ENCODE measurements around the gene CADPS.

Gene CADPS

GRCh38 chr3:62700357-62700756 lies 174.9 kb downstream of the CADPS start:
- DNase-seq (ENCODE audit: low spot score in 2 of 2) = no peak
- in situ Hi-C loops (cut with MboI; ENCODE audit: low sequenced_read_pairs) = no loop called here
- Histone ChIP-seq H3K9me3 (no peaks in the 10 kb centered on the region), H3K36me3 (replicated peaks) (no peaks in the 10 kb centered on the region), H3K4me3 (no peak overlapping the region), H3K4me1 (no peaks in the 10 kb centered on the region), H3K27me3 (ENCODE audit: low read depth) (peaks cover 4% of the 10 kb centered on the region; the same call in 1 of the 2 replicates)

- Histone ChIP-seq H3K4me3 (no peak overlapping the region), H3K36me3 (replicated peaks) (no peaks in the 10 kb centered on the region), H3K9me3 (no peaks in the 10 kb centered on the region), H3K27me3 (ENCODE audit: low read depth) (peaks cover 8% of the 10 kb centered on the region; the same call in 1 of the 2 replicates), H3K4me1 (no peaks in the 10 kb centered on the region)
- no peak for DNase-seq (ENCODE audit: low spot score in 2 of 2)
- in situ Hi-C loops (cut with MboI; ENCODE audit: low sequenced_read_pairs) = no loop called here
Measured at GRCh38 chr3:62699728-62700127, 175.5 kb downstream of the CADPS start.

DNA sequence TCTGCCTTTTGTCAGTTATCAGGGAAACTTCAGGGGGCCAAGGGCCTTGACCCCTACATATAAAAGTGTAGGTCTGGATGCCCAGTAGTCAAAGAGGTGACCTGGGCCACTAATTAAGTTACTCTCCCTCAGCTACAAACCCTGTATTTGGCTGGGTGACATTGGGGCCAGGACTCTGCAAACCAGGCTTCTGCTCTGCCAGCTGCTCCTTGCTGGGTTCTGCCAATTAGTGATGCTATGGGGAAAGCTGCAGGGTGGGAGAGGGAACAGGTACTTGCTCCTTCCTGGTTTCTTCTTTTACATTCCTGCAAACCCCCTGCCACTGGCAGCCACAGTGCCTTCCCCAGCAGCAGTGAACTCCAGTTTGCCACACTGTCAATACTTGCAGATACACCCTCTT lies 179.2 kb downstream of the CADPS start:
- Histone ChIP-seq H3K4me1 (no peaks in the 10 kb centered on the region), H3K36me3 (replicated peaks) (no peaks in the 10 kb centered on the region), H3K4me3 (no peak overlapping the region), H3K9me3 (no peaks in the 10 kb centered on the region), H3K27me3 (ENCODE audit: low read depth) (peaks cover 8% of the 10 kb centered on the region; the same call in 1 of the 2 replicates)
- in situ Hi-C loops (cut with MboI; ENCODE audit: low sequenced_read_pairs) = no loop called here
- DNase-seq (ENCODE audit: low spot score in 2 of 2) = no peak

- Histone ChIP-seq H3K4me3 (no peak overlapping the region), H3K4me1 (no peaks in the 10 kb centered on the region), H3K27me3 (ENCODE audit: low read depth) (no peaks in the 10 kb centered on the region), H3K36me3 (replicated peaks) (no peaks in the 10 kb centered on the region), H3K9me3 (no peaks in the 10 kb centered on the region)
- DNase-seq (ENCODE audit: low spot score in 2 of 2) = no peak
- in situ Hi-C loops (cut with MboI; ENCODE audit: low sequenced_read_pairs) = no loop called here
Measured at GRCh38 chr3:62688812-62689211, 186.4 kb downstream of the CADPS start.

DNA sequence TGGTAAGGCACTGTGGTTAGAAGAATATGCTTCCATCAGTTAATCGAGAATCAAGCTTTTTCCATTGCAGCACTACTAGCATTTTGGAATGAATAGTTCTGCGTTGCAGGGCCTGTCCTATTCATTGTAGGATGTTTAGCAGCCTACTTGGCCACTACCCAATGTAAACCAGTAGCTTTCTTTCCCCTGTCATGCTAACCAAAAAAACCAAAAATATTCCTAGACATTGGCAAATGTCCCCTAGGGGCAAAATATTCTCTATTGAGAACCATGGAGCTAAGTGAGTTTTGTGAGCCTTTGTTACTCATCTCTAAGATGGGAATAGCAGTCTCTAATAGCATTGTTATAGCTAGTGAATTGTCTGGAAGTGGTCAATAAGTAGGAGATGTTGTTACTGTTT lies 187.2 kb downstream of the CADPS start:
- DNase-seq (ENCODE audit: low spot score in 2 of 2) = no peak
- in situ Hi-C loops (cut with MboI; ENCODE audit: low sequenced_read_pairs) = no loop called here
- Histone ChIP-seq H3K4me1 (no peaks in the 10 kb centered on the region), H3K9me3 (no peaks in the 10 kb centered on the region), H3K27me3 (ENCODE audit: low read depth) (no peaks in the 10 kb centered on the region), H3K4me3 (no peak overlapping the region), H3K36me3 (replicated peaks) (no peaks in the 10 kb centered on the region)

DNA sequence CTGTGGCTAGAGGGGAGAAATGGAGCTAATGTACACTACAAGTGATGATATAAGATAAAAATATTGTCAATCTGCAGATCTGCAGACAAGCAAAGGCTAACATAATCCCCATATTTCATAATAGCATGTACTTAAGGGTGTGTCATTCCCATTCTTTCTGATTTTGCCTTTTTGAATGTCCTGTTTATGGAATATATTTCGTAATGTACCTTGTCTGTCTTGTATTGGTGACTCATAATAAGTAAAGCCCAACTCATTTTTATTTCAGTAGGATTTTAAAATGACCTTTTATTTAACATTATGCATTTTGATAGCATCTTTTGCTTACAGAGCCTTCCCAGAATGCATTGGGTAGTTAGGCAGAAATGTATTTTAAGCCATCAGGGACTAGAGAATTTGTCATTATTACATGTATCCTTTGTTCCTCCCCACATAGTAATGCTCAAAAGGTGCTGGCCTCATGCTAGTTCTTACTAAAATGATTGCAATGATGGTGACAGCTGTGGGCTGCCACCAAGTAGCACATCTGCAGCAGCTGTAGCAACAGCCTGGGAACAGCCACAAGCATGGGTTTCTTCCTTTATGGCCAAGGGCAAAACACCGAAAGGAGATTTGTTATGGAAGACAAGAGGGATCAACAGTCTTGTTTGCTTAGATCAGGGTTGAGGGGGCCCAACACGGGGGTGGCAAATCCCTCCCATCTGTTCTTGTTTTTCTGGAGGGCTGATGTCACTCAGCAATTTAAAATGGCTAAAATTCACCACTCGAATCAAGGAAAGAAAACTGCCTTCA lies 188.5 kb downstream of the CADPS start:
- Histone ChIP-seq H3K4me1 (no peaks in the 10 kb centered on the region), H3K27me3 (ENCODE audit: low read depth) (peaks cover 3% of the 10 kb centered on the region; the same call in 1 of the 2 replicates), H3K36me3 (replicated peaks) (no peaks in the 10 kb centered on the region), H3K9me3 (no peaks in the 10 kb centered on the region), H3K4me3 (no peak overlapping the region)
- DNase-seq (ENCODE audit: low spot score in 2 of 2) = no peak
- in situ Hi-C loops (cut with MboI; ENCODE audit: low sequenced_read_pairs) = no loop called here

DNA sequence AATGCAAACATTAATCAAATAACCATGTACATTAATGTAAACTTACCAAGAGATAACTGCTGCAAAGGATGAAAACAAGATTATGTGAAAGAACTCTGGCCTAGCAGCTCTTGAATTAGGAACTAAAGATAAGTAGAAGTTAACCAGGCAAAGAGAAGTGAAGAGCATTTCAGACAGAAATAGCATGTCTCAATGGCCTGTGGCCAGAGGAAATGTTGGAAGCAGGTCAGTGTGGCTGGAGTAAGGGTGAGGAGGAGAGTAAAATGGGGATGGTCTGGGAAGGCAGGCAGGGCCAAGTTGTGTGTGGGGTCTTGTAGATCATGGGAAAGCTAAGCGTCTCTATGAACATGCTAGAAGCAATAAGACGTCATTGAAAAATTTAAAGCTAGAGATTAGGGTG lies 192.4 kb downstream of the CADPS start:
- Histone ChIP-seq H3K27me3 (ENCODE audit: low read depth) (peaks cover 8% of the 10 kb centered on the region), H3K36me3 (replicated peaks) (no peaks in the 10 kb centered on the region), H3K4me3 (no peak overlapping the region), H3K9me3 (no peaks in the 10 kb centered on the region), H3K4me1 (no peaks in the 10 kb centered on the region)
- in situ Hi-C loops (cut with MboI; ENCODE audit: low sequenced_read_pairs) = no loop called here
- no peak for DNase-seq (ENCODE audit: low spot score in 2 of 2)

DNA sequence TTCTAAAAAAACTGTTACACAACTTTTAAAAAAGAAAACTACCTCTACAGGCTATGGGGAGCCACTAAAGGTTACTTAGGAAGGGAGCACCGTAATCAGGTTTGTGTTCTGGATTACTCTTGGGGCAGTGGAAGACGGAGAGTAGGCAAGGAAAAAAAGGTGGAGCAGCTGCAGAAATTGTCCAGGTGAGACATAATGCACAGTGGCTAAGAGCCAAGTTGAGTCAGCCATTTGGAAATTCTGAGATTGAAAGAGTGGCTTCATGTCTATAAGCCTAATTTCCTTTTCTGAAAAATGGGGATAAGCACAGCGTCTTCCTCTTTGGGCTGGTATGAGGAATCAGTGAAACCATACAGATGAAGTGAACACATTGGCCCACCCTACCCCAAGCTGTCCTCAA lies 195.2 kb downstream of the CADPS start:
- Histone ChIP-seq H3K9me3 (no peaks in the 10 kb centered on the region), H3K27me3 (ENCODE audit: low read depth) (peaks cover 17% of the 10 kb centered on the region), H3K36me3 (replicated peaks) (no peaks in the 10 kb centered on the region), H3K4me3 (no peak overlapping the region), H3K4me1 (no peaks in the 10 kb centered on the region)
- DNase-seq (ENCODE audit: low spot score in 2 of 2) = no peak
- in situ Hi-C loops (cut with MboI; ENCODE audit: low sequenced_read_pairs) = no loop called here

DNA sequence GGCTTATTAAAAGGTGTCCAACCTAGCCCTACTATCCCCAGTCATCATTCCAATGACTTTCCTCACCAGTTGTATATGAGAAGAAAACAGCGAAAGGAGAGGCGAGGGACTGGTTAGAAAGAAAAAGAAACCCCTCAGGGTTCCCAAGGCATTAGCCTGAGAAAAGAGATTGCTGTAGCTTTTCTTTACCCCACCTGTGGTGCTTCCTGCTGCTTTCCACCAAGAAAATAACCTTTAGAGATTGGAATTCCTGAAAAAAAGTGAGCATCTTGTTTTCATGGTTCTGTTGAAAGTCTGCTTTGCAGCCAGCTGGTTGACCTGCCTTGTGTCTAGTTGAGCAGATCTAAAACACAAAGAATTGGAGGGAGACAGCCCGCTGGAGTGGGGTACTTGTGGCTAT lies 196.4 kb downstream of the CADPS start:
- DNase-seq (ENCODE audit: low spot score in 2 of 2) = no peak
- Histone ChIP-seq H3K9me3 (no peaks in the 10 kb centered on the region), H3K4me3 (no peak overlapping the region), H3K36me3 (replicated peaks) (no peaks in the 10 kb centered on the region), H3K27me3 (ENCODE audit: low read depth) (peaks cover 19% of the 10 kb centered on the region), H3K4me1 (no peaks in the 10 kb centered on the region)
- in situ Hi-C loops (cut with MboI; ENCODE audit: low sequenced_read_pairs) = no loop called here

DNA sequence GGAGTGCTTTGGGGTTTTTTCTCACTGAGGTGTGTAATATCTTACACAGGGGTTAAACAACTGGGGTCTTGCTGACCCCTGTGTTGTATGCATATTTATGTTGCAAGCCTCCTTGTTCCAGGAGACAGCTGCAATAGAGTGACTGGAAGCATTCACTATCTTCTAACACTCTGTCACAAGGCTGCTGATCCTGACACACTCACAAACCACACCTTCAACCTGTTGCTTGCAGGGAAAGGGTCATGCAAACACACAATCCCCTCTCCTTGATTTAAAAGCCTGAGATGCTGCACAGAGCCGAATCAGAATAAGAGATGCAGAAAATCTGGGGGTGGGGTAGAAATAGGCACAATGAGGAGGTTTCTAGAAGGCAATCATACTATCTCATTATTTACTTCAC lies 197.3 kb downstream of the CADPS start:
- Histone ChIP-seq H3K27me3 (ENCODE audit: low read depth) (peaks cover 20% of the 10 kb centered on the region), H3K36me3 (replicated peaks) (no peaks in the 10 kb centered on the region), H3K4me1 (no peaks in the 10 kb centered on the region), H3K4me3 (no peak overlapping the region), H3K9me3 (no peaks in the 10 kb centered on the region)
- in situ Hi-C loops (cut with MboI; ENCODE audit: low sequenced_read_pairs) = no loop called here
- DNase-seq (ENCODE audit: low spot score in 2 of 2) = no peak

GRCh38 chr3:62676689-62677271 lies 198.4 kb downstream of the CADPS start:
- Histone ChIP-seq H3K36me3 (replicated peaks) (no peaks in the 10 kb centered on the region), H3K27me3 (ENCODE audit: low read depth) (peaks cover 17% of the 10 kb centered on the region), H3K4me3 (no peak overlapping the region), H3K4me1 (no peaks in the 10 kb centered on the region), H3K9me3 (no peaks in the 10 kb centered on the region)
- in situ Hi-C loops (cut with MboI; ENCODE audit: low sequenced_read_pairs) = no loop called here
- no peak for DNase-seq (ENCODE audit: low spot score in 2 of 2)

GRCh38 chr3:62675492-62675891 lies 199.7 kb downstream of the CADPS start:
- peaks cover 17% of the 10 kb centered on the region for H3K27me3 ChIP-seq (ENCODE audit: low read depth)
- no peak overlapping the region for H3K4me3 ChIP-seq
- H3K36me3 ChIP-seq (replicated peaks) = no peaks in the 10 kb centered on the region
- no peaks in the 10 kb centered on the region for H3K9me3 ChIP-seq
- DNase-seq (ENCODE audit: low spot score in 2 of 2) = no peak
- in situ Hi-C loops (cut with MboI; ENCODE audit: low sequenced_read_pairs) = no loop called here
- no peaks in the 10 kb centered on the region for H3K4me1 ChIP-seq

- Histone ChIP-seq H3K9me3 (no peaks in the 10 kb centered on the region), H3K36me3 (replicated peaks) (no peaks in the 10 kb centered on the region), H3K4me3 (no peak overlapping the region), H3K27me3 (ENCODE audit: low read depth) (peaks cover 16% of the 10 kb centered on the region), H3K4me1 (no peaks in the 10 kb centered on the region)
- no peak for DNase-seq (ENCODE audit: low spot score in 2 of 2)
- in situ Hi-C loops (cut with MboI; ENCODE audit: low sequenced_read_pairs) = loop anchor here (25.0 kb wide), 1 partner anchor 539 kb away; no protein-coding TSS in a partner anchor
Measured at GRCh38 chr3:62672988-62673313, 202.3 kb downstream of the CADPS start.

DNA sequence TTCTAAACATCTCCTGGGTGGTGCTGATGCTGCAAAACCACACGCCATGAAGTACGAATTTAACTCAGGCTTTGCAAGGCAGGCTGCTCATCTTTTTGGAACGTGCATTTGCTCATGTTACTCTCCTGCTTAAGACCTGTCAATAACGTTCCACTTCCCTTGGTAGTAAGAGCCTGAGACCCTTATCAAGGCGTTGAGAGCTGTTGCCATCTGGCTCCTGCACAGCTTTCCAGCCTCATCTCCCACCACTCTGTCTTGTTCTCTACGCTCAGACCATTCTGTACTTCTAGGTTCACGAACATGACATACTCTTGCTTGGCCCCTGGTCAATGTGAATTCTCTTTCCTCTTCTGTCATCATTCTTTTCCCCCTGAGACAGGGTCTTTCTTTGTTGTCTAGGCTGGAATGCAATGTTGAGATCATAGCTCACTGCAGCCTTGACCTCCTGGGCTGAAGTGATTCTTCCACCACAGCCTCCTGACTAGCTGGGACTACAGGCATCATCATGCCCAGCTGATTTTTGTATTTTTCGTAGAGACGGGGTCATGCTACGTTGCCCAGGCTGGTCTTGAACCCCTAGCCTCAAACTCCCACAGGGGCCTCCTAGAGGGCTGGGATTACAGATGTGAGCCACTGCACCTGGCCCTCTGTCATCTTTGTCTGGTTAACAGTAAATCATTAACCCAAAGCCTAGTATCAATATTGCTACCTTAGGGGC lies 202.8 kb downstream of the CADPS start:
- in situ Hi-C loops (cut with MboI; ENCODE audit: low sequenced_read_pairs) = loop anchor here (25.0 kb wide), 1 partner anchor 540 kb away; no protein-coding TSS in a partner anchor
- Histone ChIP-seq H3K27me3 (ENCODE audit: low read depth) (peaks cover 16% of the 10 kb centered on the region), H3K9me3 (no peaks in the 10 kb centered on the region), H3K4me1 (no peaks in the 10 kb centered on the region), H3K36me3 (replicated peaks) (no peaks in the 10 kb centered on the region), H3K4me3 (no peak overlapping the region)
- no peak for DNase-seq (ENCODE audit: low spot score in 2 of 2)
